K562 (cell line): ENCODE data around the gene FAM98C.

ENCODE experiments used
- CTBP1 ChIP-seq: fragments of 450-650 bp; IDR thresholded peaks from 2 replicates; pipeline ENCODE4 v1.6.1; 2016; ENCODE audit warnings: borderline replicate concordance
- GABPB1 ChIP-seq: sonication (generic); formaldehyde crosslinking; IDR thresholded peaks from 2 replicates; pipeline ENCODE4 v1.8.0; 2022; ENCODE audit warnings: mild to moderate bottlenecking, missing genetic modification reagents
- JUND ChIP-seq, 2 experiments: IDR thresholded peaks; 2 replicates in 1 of 2; 3 replicates in 1 of 2; pipeline ENCODE4 v1.6.1; 2011; ENCODE audit warnings: borderline replicate concordance in 2 of 2, low read depth in 2 of 2, low read length in 2 of 2, improper control_type of control experiment in 1 of 2, missing biosample characterization in 1 of 2, missing genetic modification characterization in 1 of 2, missing genetic modification reagents in 1 of 2
- KLF10 ChIP-seq: fragments of 250-450 bp; sonication (Bioruptor Pico); IDR thresholded peaks from 2 replicates; pipeline ENCODE4 v1.6.1; 2021; ENCODE audit warnings: matching md5 sums
- KLF16 ChIP-seq: IDR thresholded peaks from 2 replicates; pipeline ENCODE4 v1.6.1; 2016; ENCODE audit warnings: antibody characterized with exemption
- NFATC3 ChIP-seq: fragments of 450-650 bp; IDR thresholded peaks from 2 replicates; pipeline ENCODE4 v1.6.1; 2017; ENCODE audit warnings: mild to moderate bottlenecking
- SAP30 ChIP-seq: fragments of 200-600 bp; sonication (generic); IDR thresholded peaks from 2 replicates; pipeline ENCODE4 v1.6.1; 2012; ENCODE audit warnings: borderline replicate concordance, low read depth, mild to moderate bottlenecking, moderate library complexity, low read length, control low read depth, inconsistent platforms; ENCODE audit not compliant: insufficient read depth, poor library complexity, severe bottlenecking
- TBP ChIP-seq: optimal IDR thresholded peaks from 2 replicates; pipeline ENCODE3; 2011; ENCODE audit warnings: low read depth, low read length, improper control_type of control experiment
- TCF7L2 ChIP-seq: fragments of 150-350 bp; IDR thresholded peaks from 2 replicates; pipeline ENCODE4 v1.6.1; 2016; ENCODE audit warnings: low read depth, mild to moderate bottlenecking, low read length, moderate library complexity
- TF ChIP-seq, protein P1 (sequence below), 3 experiments: IDR thresholded peaks in 2 of 3; conservative IDR thresholded peaks in 1 of 3; 2 replicates each; pipeline ENCODE4 v1.5.1; 2011 to 2012; ENCODE audit warnings: low read length in 3 of 3, mild to moderate bottlenecking in 3 of 3, control low read depth in 2 of 3, improper control_type of control experiment in 1 of 3, inconsistent platforms in 1 of 3, low read depth in 1 of 3, mixed read lengths in 1 of 3, moderate library complexity in 1 of 3; ENCODE audit not compliant: insufficient read depth in 2 of 3

DNA sequence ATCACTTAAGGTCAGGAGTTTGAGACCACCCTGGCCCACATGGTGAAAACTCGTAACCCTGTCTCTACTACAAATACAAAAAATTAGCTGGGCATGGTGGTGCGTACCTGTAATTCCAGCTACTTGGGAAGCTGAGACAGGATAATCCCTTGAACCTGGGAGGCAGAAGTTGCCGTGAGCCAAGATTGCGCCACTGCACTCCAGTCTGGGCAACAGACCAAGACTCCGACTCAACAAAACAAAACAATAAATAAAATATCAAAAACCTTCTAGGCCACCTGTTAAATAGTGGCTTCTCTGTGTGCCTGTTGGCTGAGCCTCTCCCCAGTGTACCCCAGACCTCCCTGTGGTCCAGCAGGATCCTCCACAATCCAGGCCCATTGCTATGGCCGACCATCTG is 31.8 kb upstream of the FAM98C start:
- TF ChIP-seq KLF10 (CRISPR knock-in tag) (no peak), SAP30 (no peak), CTBP1 (no peak), TCF7L2 (no peak), NFATC3 (no peak), TBP (no peak), KLF16 (no peak), GABPB1 (CRISPR knock-in tag) (no peak), JUND (IDR thresholded peaks at IDR 0.05; ENCODE audit: borderline replicate concordance, low read depth, low read length) (no peak), JUND (tag; IDR thresholded peaks at IDR 0.05; ENCODE audit: borderline replicate concordance, low read depth, low read length) (no peak)
- TF ChIP-seq, protein P1, sequence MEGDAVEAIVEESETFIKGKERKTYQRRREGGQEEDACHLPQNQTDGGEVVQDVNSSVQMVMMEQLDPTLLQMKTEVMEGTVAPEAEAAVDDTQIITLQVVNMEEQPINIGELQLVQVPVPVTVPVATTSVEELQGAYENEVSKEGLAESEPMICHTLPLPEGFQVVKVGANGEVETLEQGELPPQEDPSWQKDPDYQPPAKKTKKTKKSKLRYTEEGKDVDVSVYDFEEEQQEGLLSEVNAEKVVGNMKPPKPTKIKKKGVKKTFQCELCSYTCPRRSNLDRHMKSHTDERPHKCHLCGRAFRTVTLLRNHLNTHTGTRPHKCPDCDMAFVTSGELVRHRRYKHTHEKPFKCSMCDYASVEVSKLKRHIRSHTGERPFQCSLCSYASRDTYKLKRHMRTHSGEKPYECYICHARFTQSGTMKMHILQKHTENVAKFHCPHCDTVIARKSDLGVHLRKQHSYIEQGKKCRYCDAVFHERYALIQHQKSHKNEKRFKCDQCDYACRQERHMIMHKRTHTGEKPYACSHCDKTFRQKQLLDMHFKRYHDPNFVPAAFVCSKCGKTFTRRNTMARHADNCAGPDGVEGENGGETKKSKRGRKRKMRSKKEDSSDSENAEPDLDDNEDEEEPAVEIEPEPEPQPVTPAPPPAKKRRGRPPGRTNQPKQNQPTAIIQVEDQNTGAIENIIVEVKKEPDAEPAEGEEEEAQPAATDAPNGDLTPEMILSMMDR (IDR thresholded peaks at IDR 0.05 in 2 of 3, conservative IDR thresholded peaks at IDR 0.05 in 1 of 3; ENCODE audit: insufficient read depth in 2 of 3, low read depth in 1 of 3, low read length in 3 of 3), result no peak
